H9 (cell line): ENCODE measurements around the gene TBC1D5. TPM values are rescaled to one million over a fixed set of nuclear protein-coding genes. Genes with fewer than 3 reads are reported as not detected.

Experiments
- DNase-seq: peaks from one replicate; pipeline ENCODE4 v3.0.0-alpha.2; 2017
- H2AFZ ChIP-seq: one replicate; pipeline ENCODE4 v1.6.1; 2013; ENCODE audit warnings: mild to moderate bottlenecking, low read length, control low read depth, moderate library complexity
- H2AK5ac ChIP-seq: 2 replicates; pipeline ENCODE4 v1.6.1; 2013; ENCODE audit warnings: low read length, control low read depth, mixed read lengths; ENCODE audit not compliant: insufficient read length
- H2BK120ac ChIP-seq: one replicate; pipeline ENCODE4 v1.6.1; 2013; ENCODE audit warnings: low read depth, mild to moderate bottlenecking, low read length, control low read depth, inconsistent platforms; ENCODE audit not compliant: poor library complexity, severe bottlenecking
- H2BK12ac ChIP-seq: 2 replicates; pipeline ENCODE4 v1.6.1; 2013; ENCODE audit warnings: low read length, control low read depth, mixed read lengths, low read depth; ENCODE audit not compliant: insufficient read length
- H2BK15ac ChIP-seq: 2 replicates; pipeline ENCODE4 v1.6.1; 2013; ENCODE audit warnings: low read depth, low read length, control low read depth
- H2BK20ac ChIP-seq: one replicate; pipeline ENCODE4 v1.6.1; 2013; ENCODE audit warnings: low read depth, mild to moderate bottlenecking, low read length, control low read depth, inconsistent platforms; ENCODE audit not compliant: poor library complexity, severe bottlenecking
- H2BK5ac ChIP-seq: 2 replicates; pipeline ENCODE4 v1.6.1; 2013; ENCODE audit warnings: low read length, control low read depth, mixed read lengths; ENCODE audit not compliant: insufficient read length
- H3K14ac ChIP-seq: 2 replicates; pipeline ENCODE4 v1.6.1; 2013; ENCODE audit warnings: low read length, control low read depth; ENCODE audit not compliant: insufficient read depth
- H3K18ac ChIP-seq: 2 replicates; pipeline ENCODE4 v1.6.1; 2013; ENCODE audit warnings: low read depth, mild to moderate bottlenecking, mixed read lengths, low read length, control low read depth; ENCODE audit not compliant: insufficient read length
- H3K23ac ChIP-seq: 2 replicates; pipeline ENCODE4 v1.6.1; 2013; ENCODE audit warnings: low read length, control low read depth, mixed read lengths, low read depth; ENCODE audit not compliant: insufficient read length
- H3K23me2 ChIP-seq: 2 replicates; pipeline ENCODE4 v1.6.1; 2013; ENCODE audit warnings: low read depth, mild to moderate bottlenecking, mixed read lengths, low read length, control low read depth; ENCODE audit not compliant: insufficient read length, poor library complexity, severe bottlenecking
- H3K27ac ChIP-seq: 2 replicates; pipeline ENCODE4 v1.5.1; 2013; ENCODE audit warnings: low read length, control low read depth, mixed read lengths, low read depth; ENCODE audit not compliant: insufficient read length
- H3K27me3 ChIP-seq: 2 replicates; pipeline ENCODE4 v1.6.1; 2013; ENCODE audit warnings: low read length, control low read depth, inconsistent platforms; ENCODE audit not compliant: insufficient read depth
- H3K4ac ChIP-seq: 2 replicates; pipeline ENCODE4 v1.6.1; 2013; ENCODE audit warnings: low read depth, mild to moderate bottlenecking, control low read depth, inconsistent platforms, low read length, moderate library complexity
- H3K4me1 ChIP-seq: 2 replicates; pipeline ENCODE4 v1.6.1; 2013; ENCODE audit warnings: low read length, control low read depth, inconsistent platforms; ENCODE audit not compliant: insufficient read depth
- H3K4me2 ChIP-seq: 2 replicates; pipeline ENCODE4 v1.6.1; 2013; ENCODE audit warnings: low read length, control low read depth, mixed read lengths; ENCODE audit not compliant: insufficient read length, insufficient read depth
- H3K56ac ChIP-seq: 2 replicates; pipeline ENCODE4 v1.6.1; 2013; ENCODE audit warnings: low read depth, mild to moderate bottlenecking, mixed read lengths, low read length, control low read depth; ENCODE audit not compliant: insufficient read length
- H3K79me1 ChIP-seq: 2 replicates; pipeline ENCODE4 v1.6.1; 2013; ENCODE audit warnings: low read depth, mild to moderate bottlenecking, moderate library complexity, low read length, control low read depth, inconsistent platforms; ENCODE audit not compliant: insufficient read depth, poor library complexity, severe bottlenecking
- H3K79me2 ChIP-seq: 2 replicates; pipeline ENCODE4 v1.6.1; 2013; ENCODE audit warnings: low read length, control low read depth, inconsistent platforms; ENCODE audit not compliant: insufficient read depth
- H3K9ac ChIP-seq: 2 replicates; pipeline ENCODE4 v1.6.1; 2013; ENCODE audit warnings: low read length, control low read depth, mixed read lengths; ENCODE audit not compliant: insufficient read length; ENCODE audit errors: extremely low read depth
- H3K9me3 ChIP-seq: one replicate; pipeline ENCODE4 v1.6.1; 2013; ENCODE audit warnings: low read depth, low read length, inconsistent platforms; ENCODE audit not compliant: control insufficient read depth
- H3T11ph ChIP-seq: one replicate; pipeline ENCODE4 v1.6.1; 2013; ENCODE audit warnings: mild to moderate bottlenecking, low read length, control low read depth, inconsistent platforms
- H4K20me1 ChIP-seq: one replicate; pipeline ENCODE4 v1.6.1; 2013; ENCODE audit not compliant: control insufficient read depth, insufficient read length, insufficient read depth
- H4K5ac ChIP-seq: 2 replicates; pipeline ENCODE4 v1.6.1; 2013; ENCODE audit warnings: low read depth, mild to moderate bottlenecking, mixed read lengths, low read length, control low read depth; ENCODE audit not compliant: insufficient read length
- H4K8ac ChIP-seq: replicated peaks from 2 replicates; pipeline ENCODE4 v1.6.1; 2013; ENCODE audit warnings: low read length, control low read depth, mixed read lengths, low read depth; ENCODE audit not compliant: insufficient read length
- H4K91ac ChIP-seq: 2 replicates; pipeline ENCODE4 v1.6.1; 2013; ENCODE audit warnings: low read depth, mild to moderate bottlenecking, moderate library complexity, mixed read lengths, low read length, control low read depth; ENCODE audit not compliant: insufficient read length
- H3K27ac Mint-ChIP-seq, 3 experiments: 2 replicates in 2 of 3; 3 replicates in 1 of 3; pipeline ENCODE4 v1.8.0; 2020 to 2021; ENCODE audit warnings: mixed read lengths in 3 of 3, mild to moderate bottlenecking in 1 of 3, moderate library complexity in 1 of 3
- H3K27me3 Mint-ChIP-seq: 2 replicates; pipeline ENCODE4 v1.8.0; 2021; ENCODE audit warnings: low read depth, mild to moderate bottlenecking, moderate library complexity, mixed read lengths
- H3K36me3 Mint-ChIP-seq, 3 experiments: 2 replicates in 2 of 3; 3 replicates in 1 of 3; pipeline ENCODE4 v1.8.0; 2020 to 2021; ENCODE audit warnings: low read depth in 3 of 3, mixed read lengths in 3 of 3; ENCODE audit not compliant: insufficient read depth in 1 of 3
- H3K4me1 Mint-ChIP-seq, 2 experiments: 2 replicates each; pipeline ENCODE4 v1.8.0; 2020; ENCODE audit warnings: mixed read lengths in 2 of 2
- H3K4me3 Mint-ChIP-seq, 2 experiments: 2 replicates in 1 of 2; 3 replicates in 1 of 2; pipeline ENCODE4 v1.8.0; 2020 to 2021; ENCODE audit warnings: mild to moderate bottlenecking in 2 of 2, mixed read lengths in 2 of 2, moderate library complexity in 1 of 2
- H3K9me3 Mint-ChIP-seq, 2 experiments: 2 replicates in 1 of 2; 3 replicates in 1 of 2; pipeline ENCODE4 v1.8.0; 2020; ENCODE audit warnings: mild to moderate bottlenecking in 2 of 2, mixed read lengths in 2 of 2, moderate library complexity in 1 of 2
- WGBS: extraction: QIAGEN DNeasy Blood & Tissue Kit; methylation state at CpG from one replicate; pipeline ENCODE4 v1.1.7; 2013; ENCODE audit warnings: missing lambda C conversion rate, low lambda C conversion rate, mixed read lengths; ENCODE audit not compliant: insufficient read length; ENCODE audit errors: extremely low coverage; 5-methylcytosine and 5-hydroxymethylcytosine counted together
- total RNA-seq: library from RNA; stranded (reverse); gene quantifications from 2 replicates; pipeline ENCODE4 v1.2.1, GENCODE V29; 2021
- TF ChIP-seq, protein P1 (sequence below): fragments of 200-600 bp; sonication (generic); conservative IDR thresholded peaks from 3 replicates; pipeline ENCODE4 v1.8.0; 2021; ENCODE audit warnings: antibody characterized with exemption, mild to moderate bottlenecking

Gene TBC1D5
- total RNA-seq, 1 experiment from 2014 or later, result 25.0 TPM

- Histone ChIP-seq H2BK20ac (no peak overlapping the region), H3K9me3 (no peaks in the 10 kb centered on the region), H2BK120ac (no peak overlapping the region), H3T11ph (no peak overlapping the region), H3K27me3 (no peaks in the 10 kb centered on the region), H4K5ac (no peak overlapping the region), H2AFZ (no peak overlapping the region), H3K56ac (no peak overlapping the region), H3K23me2 (no peaks in the 10 kb centered on the region), H4K20me1 (no peaks in the 10 kb centered on the region), H3K23ac (no peak overlapping the region), H2AK5ac (no peak overlapping the region), H2BK12ac (no peak overlapping the region), H3K14ac (no peak overlapping the region), H3K4ac (no peak overlapping the region), H3K9ac (no peak overlapping the region), H3K18ac (no peak overlapping the region), H3K4me1 (no peaks in the 10 kb centered on the region), H3K79me1 (no peaks in the 10 kb centered on the region), H3K27ac (no peak overlapping the region), H3K79me2 (no peaks in the 10 kb centered on the region), H4K91ac (no peak overlapping the region), H3K4me2 (no peak overlapping the region), H2BK15ac (no peak overlapping the region), H4K8ac (no peak overlapping the region), H2BK5ac (no peak overlapping the region)
- H3K4me1 Mint-ChIP-seq, result no peaks in the 10 kb centered on the region
- peaks cover 2% of the 10 kb centered on the region; the same call in 1 of the 2 replicates for H3K27me3 Mint-ChIP-seq
- no CpG with 5 or more reads among the region's 3 CpGs for WGBS
- no peak overlapping the region for H3K4me3 Mint-ChIP-seq
- peaks cover 4 to 16% (median 4%) of the 10 kb centered on the region in 3 experiments; a peak in 4 of 7 replicates for H3K36me3 Mint-ChIP-seq
- no peak overlapping the region for H3K27ac Mint-ChIP-seq
- no peak for DNase-seq
- peaks cover 10 to 15% of the 10 kb centered on the region in 2 experiments for H3K9me3 Mint-ChIP-seq
- TF ChIP-seq, protein P1, sequence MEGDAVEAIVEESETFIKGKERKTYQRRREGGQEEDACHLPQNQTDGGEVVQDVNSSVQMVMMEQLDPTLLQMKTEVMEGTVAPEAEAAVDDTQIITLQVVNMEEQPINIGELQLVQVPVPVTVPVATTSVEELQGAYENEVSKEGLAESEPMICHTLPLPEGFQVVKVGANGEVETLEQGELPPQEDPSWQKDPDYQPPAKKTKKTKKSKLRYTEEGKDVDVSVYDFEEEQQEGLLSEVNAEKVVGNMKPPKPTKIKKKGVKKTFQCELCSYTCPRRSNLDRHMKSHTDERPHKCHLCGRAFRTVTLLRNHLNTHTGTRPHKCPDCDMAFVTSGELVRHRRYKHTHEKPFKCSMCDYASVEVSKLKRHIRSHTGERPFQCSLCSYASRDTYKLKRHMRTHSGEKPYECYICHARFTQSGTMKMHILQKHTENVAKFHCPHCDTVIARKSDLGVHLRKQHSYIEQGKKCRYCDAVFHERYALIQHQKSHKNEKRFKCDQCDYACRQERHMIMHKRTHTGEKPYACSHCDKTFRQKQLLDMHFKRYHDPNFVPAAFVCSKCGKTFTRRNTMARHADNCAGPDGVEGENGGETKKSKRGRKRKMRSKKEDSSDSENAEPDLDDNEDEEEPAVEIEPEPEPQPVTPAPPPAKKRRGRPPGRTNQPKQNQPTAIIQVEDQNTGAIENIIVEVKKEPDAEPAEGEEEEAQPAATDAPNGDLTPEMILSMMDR, result no peak
Measured at GRCh38 chr3:17122758-17123157, 619.7 kb downstream of the TBC1D5 start.
